ENCODE measurements around the gene FGD6.
"Not testable (repeated sequence)": the region's sequence is repeated elsewhere in the genome, so short reads cannot be mapped to it uniquely, and the experiment has no call there.

Gene FGD6

GRCh38 chr12:95142431-95143151 lies 74.7 kb downstream of the FGD6 start:
- no peak for TF ChIP-seq CTCF (IDR thresholded peaks at IDR 0.05; ENCODE audit: insufficient read depth, missing control alignments)
- DNase-seq (ENCODE audit: insufficient read length, low spot score) (no peak), FAIRE-seq (no peak)

- no peak for DNase-seq (ENCODE audit: insufficient read length, low spot score)
- no peak for TF ChIP-seq CTCF (IDR thresholded peaks at IDR 0.05; ENCODE audit: insufficient read depth, missing control alignments)
- FAIRE-seq: no peak
These were observed 76.0 kb downstream of the FGD6 start for GRCh38 chr12:95141310-95141709.

GRCh38 chr12:95138031-95138430 lies 79.2 kb downstream of the FGD6 start:
- not testable (repeated sequence) for DNase-seq (ENCODE audit: insufficient read length, low spot score); FAIRE-seq

- FAIRE-seq (no peak), DNase-seq (ENCODE audit: insufficient read length, low spot score) (no peak)
- TF ChIP-seq CTCF (IDR thresholded peaks at IDR 0.05; ENCODE audit: insufficient read depth, missing control alignments): no peak
These were observed 80.7 kb downstream of the FGD6 start for GRCh38 chr12:95136598-95136997.

- DNase-seq (ENCODE audit: insufficient read length, low spot score): no peak
- TF ChIP-seq CTCF (IDR thresholded peaks at IDR 0.05; ENCODE audit: insufficient read depth, missing control alignments): no peak
- FAIRE-seq: no peak
These were observed 83.2 kb downstream of the FGD6 start for GRCh38 chr12:95134085-95134484.

GRCh38 chr12:95131589-95132340 lies 85.5 kb downstream of the FGD6 start:
- DNase-seq (ENCODE audit: insufficient read length, low spot score): no peak
- no peak for FAIRE-seq
- no peak for TF ChIP-seq CTCF (IDR thresholded peaks at IDR 0.05; ENCODE audit: insufficient read depth, missing control alignments)

- DNase-seq (ENCODE audit: insufficient read length, low spot score) (no peak), FAIRE-seq (no peak)
- TF ChIP-seq CTCF (IDR thresholded peaks at IDR 0.05; ENCODE audit: insufficient read depth, missing control alignments): no peak
These were observed 87.2 kb downstream of the FGD6 start for GRCh38 chr12:95130096-95130495.
